GM18858 (cell line): ENCODE data around the gene TMEM156.

Source experiments
- ATAC-seq: cut with Tn5 transposase; IDR thresholded peaks from one replicate; pipeline ENCODE4 v1.9.1; 2021; ENCODE audit not compliant: unreplicated experiment

TMEM156 gene

DNA sequence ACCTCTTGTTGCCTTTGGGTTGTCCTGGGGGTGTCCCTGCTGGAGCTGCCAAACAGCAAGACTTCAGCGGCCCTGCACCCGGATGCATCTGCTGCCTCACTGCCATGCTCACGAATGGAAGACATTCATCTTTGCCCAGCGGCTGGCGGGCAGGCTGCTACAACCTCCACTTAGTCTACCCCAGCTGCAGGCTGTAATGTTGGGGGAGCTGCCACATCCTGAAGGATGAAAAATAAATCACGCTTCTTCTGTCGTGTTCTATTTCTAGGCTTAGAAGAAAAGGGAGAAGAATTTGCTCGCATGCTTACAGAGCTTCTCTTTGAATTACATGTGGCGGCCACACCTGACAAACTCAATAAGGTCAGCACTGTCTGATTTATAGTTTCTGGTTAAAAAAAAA lies 103.2 kb downstream of the TMEM156 start:
- ATAC-seq = no peak

DNA sequence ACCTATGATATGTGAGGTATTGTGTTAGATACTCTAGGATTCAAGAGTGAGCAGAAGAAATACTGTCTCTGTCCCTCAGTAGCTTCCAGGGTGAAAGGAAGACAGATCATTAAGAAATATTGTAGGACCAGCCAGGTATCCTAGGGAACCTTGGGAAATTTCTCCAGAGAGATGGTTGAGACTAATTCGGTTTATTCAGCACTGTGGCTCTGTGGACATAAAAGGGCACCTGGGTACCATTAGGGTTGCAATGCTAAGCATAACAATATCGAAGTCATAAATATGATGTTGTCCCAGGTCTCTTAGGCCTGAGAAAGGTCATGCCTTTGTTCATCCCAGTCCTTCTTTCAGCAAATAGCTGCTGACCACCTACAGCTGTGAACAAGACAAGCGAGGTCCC lies 103.6 kb downstream of the TMEM156 start:
- no peak for ATAC-seq

DNA sequence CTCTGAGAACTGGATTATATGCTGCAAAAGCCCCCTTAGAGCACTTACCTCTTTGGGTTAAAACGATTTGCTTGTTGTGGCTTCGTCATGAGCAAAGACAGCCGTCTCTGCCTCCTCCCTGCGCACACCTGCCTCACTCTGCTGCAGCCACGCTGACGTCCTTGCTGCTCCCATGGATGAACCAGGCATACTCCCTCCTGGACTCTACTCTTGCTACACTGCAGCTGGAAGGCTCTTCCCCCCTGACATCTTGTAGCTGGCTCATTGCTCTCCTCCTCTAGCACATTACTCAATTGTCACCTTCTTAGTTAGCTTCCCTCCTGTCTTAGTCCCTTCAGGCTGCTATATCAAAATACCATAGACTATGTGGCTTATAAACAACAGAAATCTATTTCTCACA lies 105.3 kb downstream of the TMEM156 start:
- ATAC-seq = no peak

DNA sequence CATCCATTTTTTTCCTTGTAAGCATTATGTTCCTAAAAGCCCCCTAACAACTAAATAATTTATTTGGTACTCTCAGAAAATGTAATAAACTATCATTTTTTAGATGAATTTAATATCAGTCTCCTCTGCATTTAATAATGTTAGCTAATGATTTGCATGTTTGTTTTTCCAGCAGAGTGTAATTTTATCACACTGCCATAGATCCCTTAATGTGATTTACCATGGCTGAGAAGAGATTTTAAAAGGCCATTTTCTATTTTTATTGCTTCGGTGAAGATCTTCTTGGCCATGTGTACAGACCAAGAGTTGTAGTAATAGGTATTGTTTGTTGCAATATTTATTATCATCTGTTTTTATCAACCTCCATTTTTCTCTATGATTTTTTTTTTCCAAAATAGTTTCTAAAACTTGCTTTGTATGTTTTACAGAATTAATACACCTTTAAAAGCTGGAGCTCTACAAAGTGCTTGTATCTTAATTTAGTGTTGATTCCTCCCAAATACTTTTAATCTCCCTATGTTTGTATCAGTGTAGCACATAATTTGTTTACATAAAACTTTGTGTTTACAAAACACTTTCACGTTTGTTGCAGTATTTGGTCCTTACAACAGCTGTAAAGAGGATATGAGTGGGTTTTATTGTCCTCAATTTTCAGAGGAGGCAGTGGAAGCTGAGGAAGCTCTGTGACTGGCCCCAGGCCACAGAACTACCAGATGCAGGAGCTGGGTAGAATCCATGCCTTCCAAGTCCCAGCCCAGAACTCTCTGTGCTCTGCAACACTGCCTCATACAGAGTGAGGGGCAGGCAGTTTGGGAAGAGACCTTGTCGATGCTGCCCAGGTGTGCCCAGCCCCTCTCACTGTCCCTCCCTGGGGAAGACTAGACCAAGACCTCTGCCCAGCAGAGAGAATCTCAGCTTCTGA lies 106.5 kb downstream of the TMEM156 start:
- no peak for ATAC-seq

DNA sequence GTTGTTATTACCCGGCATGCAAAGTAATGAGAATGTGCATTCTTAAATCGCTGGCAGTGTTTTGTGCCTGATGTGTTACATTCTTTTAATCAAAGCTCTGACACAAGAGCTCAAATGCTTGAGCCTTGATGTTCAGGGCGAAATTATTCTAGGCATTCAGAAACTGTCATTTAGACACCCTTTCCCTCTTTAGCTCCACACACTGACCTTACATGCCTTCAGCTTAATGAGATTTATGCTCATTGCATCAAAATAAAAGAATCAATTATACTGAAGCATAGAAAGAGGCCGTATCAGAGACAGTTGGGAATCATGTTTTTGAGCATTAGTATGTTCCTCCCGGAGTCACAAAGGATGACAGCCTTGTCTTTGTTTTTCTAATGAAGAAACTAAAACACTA lies 107.9 kb downstream of the TMEM156 start:
- ATAC-seq = no peak

DNA sequence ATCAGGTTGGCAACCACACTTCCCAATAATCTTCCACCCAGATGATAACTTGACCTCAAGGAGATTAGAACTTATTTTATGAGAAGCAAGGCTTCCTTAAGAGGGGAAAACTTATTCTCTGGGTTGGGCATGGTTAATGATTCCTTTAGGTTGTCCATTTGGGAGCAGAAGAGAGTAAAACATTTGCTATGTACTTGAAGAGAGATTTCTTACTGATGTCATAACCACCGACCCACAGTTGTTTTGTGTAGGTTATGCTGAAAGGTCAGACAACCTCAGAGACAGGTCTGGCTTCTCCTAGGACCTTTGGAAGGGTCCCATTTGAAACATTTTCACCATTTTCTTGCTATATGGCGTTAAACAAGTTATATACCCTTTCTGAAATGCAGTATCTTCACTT lies 108.5 kb downstream of the TMEM156 start:
- ATAC-seq = no peak

DNA sequence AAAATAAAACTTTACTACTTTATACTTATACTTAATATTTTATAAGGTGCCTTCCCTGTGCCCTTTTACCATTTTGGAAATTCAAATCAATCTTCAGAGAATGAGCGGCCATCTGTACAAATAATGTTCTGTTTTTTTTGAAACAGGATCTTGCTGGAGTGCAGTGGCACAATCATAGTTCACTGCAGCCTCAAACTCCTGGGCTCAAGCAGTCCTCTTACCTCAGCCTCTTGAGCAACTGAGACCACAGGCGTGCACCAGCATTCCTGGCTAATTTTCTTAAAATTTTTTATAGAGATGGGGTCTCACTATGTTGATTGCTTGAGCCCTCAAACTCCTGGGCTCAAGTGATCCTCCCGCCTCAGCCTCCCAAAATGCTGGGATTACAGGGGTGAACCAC lies 111.1 kb downstream of the TMEM156 start:
- ATAC-seq = no peak

DNA sequence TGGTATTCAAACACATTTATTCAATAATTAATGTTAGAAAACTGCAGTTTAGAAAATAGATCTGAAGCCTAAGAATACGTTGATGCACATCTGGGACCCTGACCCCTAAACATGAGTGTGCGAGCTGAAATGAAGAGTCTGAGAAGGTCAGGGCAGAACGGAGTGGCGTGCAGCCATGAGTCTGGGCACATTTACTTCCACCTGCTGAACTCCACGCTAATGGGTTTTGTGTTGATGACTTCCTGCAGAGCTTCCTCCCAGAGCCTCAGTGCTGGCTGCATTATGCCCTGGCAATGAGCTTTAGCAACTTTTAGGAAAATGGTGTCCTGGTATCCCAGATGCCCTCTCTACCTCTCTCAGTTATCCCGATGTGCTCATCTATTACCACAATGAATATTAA lies 111.5 kb downstream of the TMEM156 start:
- no peak for ATAC-seq

DNA sequence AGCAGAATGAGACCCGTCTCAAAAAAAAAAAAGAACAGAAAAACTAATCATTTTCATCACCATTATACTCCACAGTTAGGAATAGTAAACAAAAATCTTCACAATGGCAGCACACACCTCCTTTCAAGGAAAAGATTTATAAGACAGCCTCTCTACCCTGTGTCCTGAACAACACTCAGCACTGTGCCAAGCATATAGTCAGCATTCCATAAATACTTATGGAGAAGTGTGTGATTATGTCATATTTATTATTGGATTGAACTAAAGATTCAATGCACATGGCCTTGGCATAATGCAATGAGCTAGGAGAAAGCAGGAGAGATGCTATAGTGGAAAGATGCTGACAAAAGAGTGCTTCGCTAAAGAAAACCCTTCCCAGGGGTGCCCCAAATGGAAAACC lies 112.0 kb downstream of the TMEM156 start:
- ATAC-seq = no peak

DNA sequence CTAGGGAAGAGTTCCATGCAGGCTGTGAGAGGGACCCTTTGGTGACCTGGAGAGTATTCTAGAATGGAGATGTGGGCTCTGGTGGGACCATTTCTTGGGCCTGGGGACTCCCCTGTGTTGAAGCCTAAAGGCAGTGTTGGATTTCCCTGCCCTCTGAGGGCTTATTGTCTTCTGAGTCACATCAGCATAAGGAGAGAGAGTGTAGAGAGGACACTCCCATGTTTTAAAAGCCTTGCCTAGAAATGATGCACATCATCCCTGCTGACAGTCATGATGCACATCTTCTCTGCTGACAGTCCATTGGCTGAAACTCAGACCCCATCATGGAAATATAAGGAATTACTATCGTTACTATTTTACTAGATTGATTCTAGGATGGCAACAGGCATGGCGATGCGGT lies 112.7 kb downstream of the TMEM156 start:
- ATAC-seq = no peak

DNA sequence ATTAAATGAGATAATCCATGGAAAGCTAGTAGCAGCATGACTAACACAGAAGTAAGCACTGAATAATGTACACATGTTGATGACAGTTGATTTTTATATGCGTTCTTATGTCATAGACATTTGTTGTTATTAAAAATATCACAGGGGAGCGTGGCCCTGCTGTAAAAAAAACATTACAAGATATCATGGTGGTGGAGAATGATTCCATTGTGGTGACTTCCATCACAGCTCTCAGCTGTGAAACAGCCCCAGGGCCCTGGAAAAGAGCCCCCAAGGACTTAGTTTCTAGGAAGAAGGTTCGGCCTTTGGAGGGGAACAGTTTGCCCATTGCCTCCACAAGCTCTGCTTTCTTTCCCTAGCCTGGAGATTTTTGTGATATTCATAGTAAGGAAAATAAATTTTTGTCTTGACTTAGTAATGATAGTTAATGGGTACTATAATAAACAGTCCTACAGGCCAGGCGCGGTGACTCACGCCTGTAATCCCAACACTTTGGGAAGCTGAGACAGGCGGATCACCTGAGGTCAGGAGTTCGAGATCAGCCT lies 114.7 kb downstream of the TMEM156 start:
- ATAC-seq = no peak
